ENCODE results near the gene CLTB.

Gene CLTB

GRCh38 chr5:176405656-176406435 is 10.5 kb downstream of the CLTB start:
- no peak for DNase-seq (ENCODE audit: low read depth in 3 of 3, low spot score in 1 of 3)

DNA sequence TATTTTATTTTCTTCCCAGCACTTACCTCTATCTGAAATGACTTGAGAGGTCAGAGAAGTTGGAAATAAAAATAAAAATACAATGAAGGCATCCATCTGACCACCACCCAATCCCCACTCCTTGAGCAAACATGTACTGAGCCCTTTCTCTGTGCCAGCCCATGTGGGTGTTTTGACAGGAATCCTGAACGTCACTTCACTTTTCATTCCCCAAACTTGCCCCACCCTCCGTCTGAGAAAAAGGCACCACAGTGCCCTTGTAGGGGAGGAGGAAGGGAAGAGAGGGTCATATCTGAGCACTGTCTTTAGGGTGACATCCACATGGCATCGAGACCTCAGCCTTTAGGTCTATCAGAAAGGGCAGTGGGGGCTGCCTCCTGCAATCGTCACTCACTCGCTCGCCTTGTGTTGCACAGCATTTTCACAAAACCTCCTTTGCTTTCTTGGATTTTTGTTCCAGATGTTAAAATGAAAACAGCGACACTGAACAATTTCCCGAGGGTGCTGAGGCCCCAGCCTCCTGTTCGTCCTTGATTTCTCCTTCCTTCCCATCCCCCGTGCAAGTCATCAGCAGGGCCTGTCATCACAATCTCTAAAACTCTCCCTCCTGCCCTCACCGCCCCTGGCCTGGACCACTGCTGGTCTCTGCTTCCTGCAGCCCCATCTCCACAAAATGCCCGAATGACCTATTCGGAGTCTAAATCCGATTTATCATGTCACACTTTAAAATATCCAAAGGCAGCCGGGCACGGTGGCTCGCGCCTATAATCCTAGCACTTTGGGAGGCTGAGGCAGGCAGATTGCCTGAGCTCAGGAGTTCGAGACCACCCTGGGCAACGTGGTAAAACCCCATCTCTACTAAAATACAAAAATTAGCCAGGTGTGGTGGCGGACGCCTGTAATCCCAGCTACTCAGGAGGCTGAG is 14.8 kb downstream of the CLTB start:
- DNase-seq (ENCODE audit: low read depth in 3 of 3, low spot score in 1 of 3): no peak

DNA sequence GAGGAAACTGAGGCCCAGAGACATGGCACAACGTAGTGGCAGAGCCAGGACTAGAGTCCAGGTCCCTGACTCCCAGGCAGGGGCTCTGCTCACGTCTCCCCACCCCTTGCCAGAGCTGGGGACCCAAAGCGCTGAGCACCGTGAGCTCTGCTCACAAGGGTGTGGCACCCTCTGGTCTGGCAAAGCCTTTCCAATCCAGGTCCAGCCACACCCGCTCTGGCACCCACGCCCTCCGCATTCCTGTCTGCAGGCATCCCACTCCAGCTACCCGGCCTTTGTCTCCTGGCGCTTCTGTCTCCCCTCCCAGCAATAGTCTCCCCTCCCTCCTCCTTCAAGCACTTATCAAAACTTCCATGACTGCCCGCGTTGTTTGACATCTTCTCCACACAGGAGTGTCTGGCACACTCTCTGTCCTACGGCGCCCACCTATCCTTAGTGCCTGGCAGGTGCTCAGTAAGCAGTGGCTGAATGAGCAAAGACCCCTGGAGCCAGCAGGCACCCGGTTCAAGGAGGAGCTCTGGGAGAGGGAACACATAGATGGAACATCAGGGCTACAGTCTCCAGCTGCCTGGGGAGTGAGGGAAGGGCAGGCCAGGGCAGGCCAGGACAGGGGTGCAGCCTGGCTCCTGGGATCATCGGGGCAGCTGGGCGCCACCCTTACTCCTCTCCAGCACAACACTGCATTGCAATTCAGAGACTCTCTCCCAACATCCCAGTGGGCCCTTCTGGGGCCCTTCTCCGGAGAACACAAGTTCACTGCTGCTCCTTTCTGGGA is 15.8 kb downstream of the CLTB start:
- DNase-seq (ENCODE audit: low read depth in 3 of 3, low spot score in 1 of 3): no peak

GRCh38 chr5:176397736-176398420 is 18.5 kb downstream of the CLTB start:
- DNase-seq (ENCODE audit: low read depth in 3 of 3, low spot score in 1 of 3): no peak

GRCh38 chr5:176396330-176396729 is 20.0 kb downstream of the CLTB start:
- no peak for DNase-seq (ENCODE audit: low read depth in 3 of 3, low spot score in 1 of 3)

GRCh38 chr5:176394881-176395675 is 21.3 kb downstream of the CLTB start:
- DNase-seq (ENCODE audit: low read depth in 3 of 3, low spot score in 1 of 3): no peak

DNA sequence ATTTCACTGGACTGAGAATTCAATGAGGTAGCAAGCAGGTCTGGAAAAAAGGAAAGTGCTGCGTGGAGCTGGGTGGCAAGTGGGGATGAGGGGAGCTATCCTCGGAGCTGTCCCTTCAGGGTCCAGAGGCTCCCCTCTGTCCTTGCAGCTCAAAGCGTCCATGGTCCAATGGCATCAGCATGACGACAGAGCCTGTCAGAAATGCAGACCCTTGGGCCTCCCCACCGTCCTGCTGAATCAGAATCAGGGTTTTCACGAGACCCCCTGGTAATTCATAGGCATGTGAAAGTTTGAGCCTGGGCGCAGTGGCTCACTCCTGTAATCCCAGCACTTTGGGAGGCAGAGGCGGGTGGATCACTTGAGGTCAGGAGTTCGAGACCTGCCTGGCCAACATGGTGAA is 22.2 kb downstream of the CLTB start:
- DNase-seq (ENCODE audit: low read depth in 3 of 3, low spot score in 1 of 3): no peak

DNA sequence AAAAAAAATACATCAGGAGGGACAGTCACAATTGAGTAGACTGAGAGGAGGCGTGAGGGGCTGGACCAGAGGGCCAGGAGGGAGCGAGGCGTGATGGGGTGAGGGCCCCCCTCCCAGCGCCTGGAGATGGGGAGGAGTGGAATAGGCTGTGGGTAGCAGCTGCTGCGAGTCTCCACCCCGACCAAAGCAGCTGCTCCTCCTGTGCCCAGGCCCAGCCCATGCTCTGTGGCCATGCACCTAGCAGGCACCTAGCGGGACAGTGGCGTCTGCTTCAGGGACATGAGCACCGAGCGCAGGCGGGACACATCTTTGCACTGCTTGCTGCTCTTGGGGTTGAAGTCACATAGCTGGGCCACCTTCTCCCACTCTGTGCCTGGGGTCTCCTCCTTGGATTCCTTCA is 23.8 kb downstream of the CLTB start:
- no peak for DNase-seq (ENCODE audit: low read depth in 3 of 3, low spot score in 1 of 3)

- no peak for DNase-seq (ENCODE audit: low read depth in 3 of 3, low spot score in 1 of 3)
These were observed 24.3 kb downstream of the CLTB start for GRCh38 chr5:176391999-176392398.

- DNase-seq (ENCODE audit: low read depth in 3 of 3, low spot score in 1 of 3): no peak
These were observed 24.9 kb downstream of the CLTB start for GRCh38 chr5:176391479-176391878.

DNA sequence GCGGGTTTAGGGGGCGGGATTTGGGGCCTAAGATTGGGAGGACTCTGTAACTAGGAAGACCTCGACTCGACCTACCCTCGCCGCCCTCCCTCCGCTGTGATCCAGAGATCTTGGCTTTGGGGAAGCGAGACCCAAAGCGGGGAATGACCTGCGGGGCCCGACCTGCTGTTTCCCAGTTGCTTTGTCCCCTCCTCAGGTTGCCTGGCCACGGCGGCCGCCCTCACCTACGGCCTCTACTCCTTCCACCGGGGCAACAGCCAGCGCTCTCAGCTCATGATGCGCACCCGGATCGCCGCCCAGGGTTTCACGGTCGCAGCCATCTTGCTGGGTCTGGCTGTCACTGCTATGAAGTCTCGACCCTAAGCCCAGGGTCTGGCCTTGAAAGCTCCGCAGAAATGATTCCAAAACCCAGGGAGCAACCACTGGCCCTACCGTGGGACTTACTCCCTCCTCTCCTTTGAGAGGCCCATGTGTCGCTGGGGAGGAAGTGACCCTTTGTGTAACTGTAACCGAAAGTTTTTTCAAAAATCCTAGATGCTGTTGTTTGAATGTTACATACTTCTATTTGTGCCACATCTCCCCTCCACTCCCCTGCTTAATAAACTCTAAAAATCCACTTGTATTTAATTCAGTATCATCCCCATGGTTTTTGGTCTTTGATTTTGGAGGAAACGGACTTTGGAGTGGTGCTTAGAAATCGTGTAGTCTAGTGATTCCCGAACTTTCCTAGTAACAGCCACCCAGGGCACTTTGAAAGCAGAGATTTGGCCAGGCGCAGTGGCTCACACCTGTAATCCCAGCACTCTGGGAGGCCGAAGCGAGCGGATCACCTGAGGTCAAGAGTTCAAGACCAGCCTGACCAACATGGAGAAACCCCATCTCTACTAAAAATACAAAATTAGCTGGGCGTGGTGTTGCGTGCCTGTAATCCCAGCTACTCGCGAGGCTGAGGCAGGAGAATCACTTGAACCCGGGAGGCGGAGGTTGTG is 26.9 kb downstream of the CLTB start:
- DNase-seq (ENCODE audit: low read depth in 3 of 3, low spot score in 1 of 3): no peak

DNA sequence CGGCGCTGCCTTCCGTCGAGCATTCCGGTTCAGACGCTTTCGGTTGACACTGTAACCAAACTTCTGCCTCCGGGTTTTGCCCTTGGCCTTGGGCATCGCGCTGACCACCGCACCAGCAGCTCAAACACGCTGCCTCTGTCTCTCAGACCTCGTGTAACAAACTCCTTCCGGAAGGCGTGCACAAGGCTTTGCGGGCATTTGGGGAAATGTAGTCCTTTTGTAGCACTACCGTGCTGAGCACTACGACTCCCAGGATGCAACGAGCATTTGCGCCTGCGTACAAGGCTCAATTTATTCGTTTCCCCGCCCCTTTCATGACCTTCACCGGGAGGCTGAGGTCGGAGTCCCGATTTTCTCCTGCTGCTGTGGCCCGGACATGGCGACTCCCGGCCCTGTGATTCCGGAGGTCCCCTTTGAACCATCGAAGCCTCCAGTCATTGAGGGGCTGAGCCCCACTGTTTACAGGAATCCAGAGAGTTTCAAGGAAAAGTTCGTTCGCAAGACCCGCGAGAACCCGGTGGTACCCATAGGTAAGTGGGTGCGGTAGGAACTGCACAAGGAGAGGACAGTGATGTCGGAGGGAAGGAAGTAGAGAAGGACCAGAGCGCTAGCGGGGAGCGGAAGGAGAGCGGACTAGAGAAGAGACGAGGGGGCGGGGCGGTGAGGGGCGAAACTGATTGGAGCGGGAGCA is 27.8 kb downstream of the CLTB start, which contains the start of the genes HIGD2A and NOP16:
Gene HIGD2A (plus strand): TSS at position 308 of the 691 bp plus-strand sequence. CDS start 69 bp downstream, at position 377.
Gene NOP16 (minus strand): TSS at position 155 of the 691 bp plus-strand sequence. CDS start 59 bp downstream, at position 96.
- peak; percentile 96 to 98 (median 98) for DNase-seq (ENCODE audit: low read depth in 3 of 3, low spot score in 1 of 3)

GRCh38 chr5:176388003-176388443 is 28.3 kb downstream of the CLTB start:
- no peak for DNase-seq (ENCODE audit: low read depth in 3 of 3, low spot score in 1 of 3)

GRCh38 chr5:176387384-176387925 is 28.9 kb downstream of the CLTB start:
- DNase-seq (ENCODE audit: low read depth in 3 of 3, low spot score in 1 of 3): no peak

- DNase-seq (ENCODE audit: low read depth in 3 of 3, low spot score in 1 of 3): no peak
These were observed 29.8 kb downstream of the CLTB start for GRCh38 chr5:176386491-176386890.

- no peak for DNase-seq (ENCODE audit: low read depth in 3 of 3, low spot score in 1 of 3)
These were observed 31.3 kb downstream of the CLTB start for GRCh38 chr5:176384991-176385390.

DNA sequence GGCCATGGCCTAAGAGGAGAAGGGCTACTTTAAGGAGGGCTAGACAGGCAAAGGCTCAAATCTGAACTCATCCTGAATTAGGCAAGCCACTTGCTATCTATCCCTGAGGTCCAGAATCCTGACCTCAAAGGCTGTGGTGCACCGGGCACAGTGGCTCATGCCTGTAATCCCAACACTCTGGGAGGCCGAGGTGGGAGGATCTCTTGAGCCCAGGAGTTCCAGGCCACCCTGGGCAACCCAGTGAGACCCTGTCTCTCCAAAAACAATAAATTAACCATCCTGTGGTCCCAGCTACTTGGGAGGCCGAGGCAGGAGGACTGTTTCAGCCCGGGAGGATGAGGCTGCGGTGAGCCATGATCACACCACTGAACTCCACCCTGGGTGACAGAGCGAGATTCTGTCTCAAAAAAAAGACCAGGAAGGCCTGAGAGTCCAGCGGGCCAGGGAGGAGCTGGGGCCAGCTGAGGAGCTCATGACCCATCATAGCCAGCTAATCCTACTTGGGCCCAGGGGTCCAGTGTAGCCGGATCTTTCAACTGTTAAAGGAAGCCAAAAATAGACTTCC is 31.9 kb downstream of the CLTB start:
- DNase-seq (ENCODE audit: low read depth in 3 of 3, low spot score in 1 of 3): no peak

All from stimulated activated CD4-positive, alpha-beta T cell treated with anti-CD3 and anti-CD28 coated beads, TNF-alpha, amount 100 ng/mL, for 1 hour (primary cell).